Measurements from ENCODE around the gene DKC1. TPM values are rescaled to one million over a fixed set of nuclear protein-coding genes. Genes with fewer than 3 reads are reported as not detected.

DKC1 gene
- total and polyA plus RNA-seq, 2 donors (not counting 3 experiments of a cell fraction or from before 2014, with no cell fraction given), result 28.6 to 69.1 TPM

- Histone ChIP-seq H3K27me3 (ENCODE audit: control insufficient read depth in 2 of 2, insufficient read depth in 2 of 2, low read length in 2 of 2) (no peaks in the 10 kb centered on the region), H3K9me1 (replicated peaks; ENCODE audit: control insufficient read depth, extremely low read depth, insufficient read depth, low read length) (no peaks in the 10 kb centered on the region), H3K9me3 (replicated peaks; ENCODE audit: control insufficient read depth, insufficient read depth, low read length) (no peaks in the 10 kb centered on the region), H3K27ac (ENCODE audit: insufficient read depth, low read depth, low read length) (no peak overlapping the region), H4K20me1 (replicated peaks; ENCODE audit: control insufficient read depth, extremely low read depth, insufficient read depth, low read length) (no peaks in the 10 kb centered on the region), H3K4me3 (replicated peaks in 1 of 3; ENCODE audit: insufficient read depth in 1 of 3, low read depth in 1 of 3, low read length in 3 of 3) (no peak overlapping the region), H3K4me1 (ENCODE audit: control insufficient read depth, extremely low read depth, insufficient read depth, low read length) (peaks cover 9% of the 10 kb centered on the region), H3K9ac (replicated peaks; ENCODE audit: extremely low read depth, insufficient read depth, low read length) (no peak overlapping the region), H2AFZ (ENCODE audit: low read depth, low read length) (no peak overlapping the region), H3K79me2 (ENCODE audit: control insufficient read depth, insufficient read depth, low read length) (no peaks in the 10 kb centered on the region), H3K4me2 (ENCODE audit: insufficient read depth, low read length) (no peak overlapping the region), H3K36me3 (ENCODE audit: control insufficient read depth in 2 of 2, extremely low read depth in 1 of 2, insufficient read depth in 2 of 2, low read length in 2 of 2) (no peaks in the 10 kb centered on the region)
- BruUV-seq (replicated peaks), result no TSS peak
- TF ChIP-seq CTCF (IDR thresholded peaks at IDR 0.05; ENCODE audit: extremely low read depth in 1 of 2, insufficient read depth in 1 of 2, low read depth in 1 of 2, low read length in 2 of 2) (no peak), FOS (IDR thresholded peaks at IDR 0.05; ENCODE audit: borderline replicate concordance, insufficient read depth, low read length) (no peak), POLR2A (IDR thresholded peaks at IDR 0.05; ENCODE audit: low read depth, low read length) (no peak), GATA2 (IDR thresholded peaks at IDR 0.05; ENCODE audit: insufficient read depth, insufficient read length, low read depth, low read length) (no peak), MYC (IDR thresholded peaks at IDR 0.05; ENCODE audit: low read depth, low read length) (no peak), POLR2AphosphoS5 (IDR thresholded peaks at IDR 0.05; ENCODE audit: insufficient read depth, low read depth, low read length) (no peak), EZH2 (IDR thresholded peaks at IDR 0.05; ENCODE audit: borderline replicate concordance, low read depth, low read length, severe bottlenecking) (no peak), MAX (IDR thresholded peaks at IDR 0.05; ENCODE audit: insufficient read depth, insufficient read length) (no peak), JUN (IDR thresholded peaks at IDR 0.05; ENCODE audit: borderline replicate concordance, insufficient read depth, insufficient read length, low read depth) (no peak)
- DNase-seq (ENCODE audit: low read depth, low spot score) (no peak), FAIRE-seq (no peak)
- intact Hi-C loops (cut with micrococcal nuclease), result no loop called here
- POLR2A ChIA-PET, result no interaction called here
- CTCF ChIA-PET, result no interaction called here
- dilution Hi-C loops (cut with MboI; ENCODE audit: extremely low pct_ligation_motif_present, low sequenced_read_pairs), result no loop called here
Measured at GRCh38 chrX:154742613-154743012, 20.1 kb upstream of the DKC1 start.

Data from endothelial cell of umbilical vein (primary cell).